Activated CD8-positive, alpha-beta memory T cell treated with anti-CD3 and anti-CD28 coated beads for 1 hour (primary cell): ENCODE measurements around the gene CLP1.
A peak's percentile ranks its signal among the peaks of the same experiment; 100 is the strongest.
"Not testable (repeated sequence)": the region's sequence is repeated elsewhere in the genome, so short reads cannot be mapped to it uniquely, and the experiment has no call there.

ENCODE experiments used
- DNase-seq, 2 donors: peaks; one replicate each; pipeline ENCODE4 v3.0.0-alpha.2; 2020; ENCODE audit warnings: low read depth in 1 of 2; ENCODE audit errors: extremely low read depth in 1 of 2

CLP1 gene

GRCh38 chr11:57659669-57660068 is 2.1 kb downstream of the CLP1 start:
- DNase-seq = no peak

GRCh38 chr11:57662893-57663292 is 5.3 kb downstream of the CLP1 start:
- DNase-seq = no peak

- DNase-seq = no peak
Observed at GRCh38 chr11:57663975-57664374, 6.4 kb downstream of the CLP1 start.

- peak; percentile 81 to 88 for DNase-seq
Observed at GRCh38 chr11:57667117-57667735, 9.7 kb downstream of the CLP1 start.

- peak; percentile 98 to 99 for DNase-seq
Observed at GRCh38 chr11:57667736-57668433, 10.3 kb downstream of the CLP1 start, which contains the start of gene ZDHHC5. ZDHHC5 (plus strand) TSS chr11:57668114; CDS start chr11:57673091, 4,977 bp downstream.

- no peak for DNase-seq
Observed at GRCh38 chr11:57668434-57668782, 10.8 kb downstream of the CLP1 start.

- no peak for DNase-seq
Observed at GRCh38 chr11:57674251-57674650, 16.7 kb downstream of the CLP1 start.

- DNase-seq = no peak
Observed at GRCh38 chr11:57675176-57675941, 17.8 kb downstream of the CLP1 start.

GRCh38 chr11:57679396-57679795 is 21.8 kb downstream of the CLP1 start:
- DNase-seq = no peak

GRCh38 chr11:57680552-57680874 is 23.0 kb downstream of the CLP1 start:
- DNase-seq = no peak

GRCh38 chr11:57681168-57681567 is 23.6 kb downstream of the CLP1 start:
- no peak for DNase-seq

GRCh38 chr11:57690474-57690873 is 32.9 kb downstream of the CLP1 start:
- DNase-seq = not testable (repeated sequence)

- DNase-seq = no peak
Observed at GRCh38 chr11:57698843-57699365, 41.3 kb downstream of the CLP1 start.

GRCh38 chr11:57699813-57700212 is 42.3 kb downstream of the CLP1 start:
- DNase-seq = no peak

- DNase-seq = no peak
Observed at GRCh38 chr11:57700425-57700824, 42.9 kb downstream of the CLP1 start.

GRCh38 chr11:57703341-57703740 is 45.8 kb downstream of the CLP1 start:
- no peak for DNase-seq

- no peak for DNase-seq
Observed at GRCh38 chr11:57704932-57705331, 47.4 kb downstream of the CLP1 start.

GRCh38 chr11:57705432-57705831 is 47.9 kb downstream of the CLP1 start:
- not testable (repeated sequence) for DNase-seq

GRCh38 chr11:57709802-57710367 is 52.3 kb downstream of the CLP1 start:
- DNase-seq = no peak
